ENCODE data around the gene ARHGEF7. TPM values are rescaled to one million over a fixed set of nuclear protein-coding genes. Genes with fewer than 3 reads are reported as not detected.

The ARHGEF7 gene
- total RNA-seq, 2 donors from 2014 or later = 46.7 to 50.7 TPM

DNA sequence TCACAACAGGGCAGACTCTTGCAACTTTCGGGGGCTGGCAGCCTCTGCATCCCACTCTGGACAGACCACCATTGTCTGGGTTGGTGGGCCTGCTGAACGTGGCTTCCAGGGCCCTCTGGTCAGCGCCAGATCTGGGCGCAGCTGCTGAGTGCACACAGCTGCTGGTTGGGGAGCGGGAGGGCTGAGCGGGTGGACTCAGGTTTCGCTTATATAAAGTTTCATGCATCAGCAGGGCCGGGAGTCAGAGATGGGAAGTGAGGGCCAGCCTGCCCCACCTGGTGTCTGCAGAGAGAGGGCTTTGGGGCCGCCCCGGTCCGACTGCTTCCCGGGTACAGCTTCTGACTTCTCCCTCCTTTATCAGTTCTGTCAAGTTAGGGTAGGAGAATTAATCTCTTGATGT, 6.9 kb downstream of the ARHGEF7 start:
- Histone ChIP-seq H3K27ac (no peak overlapping the region), H3K4me3 (no peak overlapping the region), H3K9ac (ENCODE audit: low read depth in 2 of 2, low read length in 2 of 2) (no peak overlapping the region), H3K27me3 (peaks cover 8% of the 10 kb centered on the region), H3K4me1 (no peaks in the 10 kb centered on the region), H3K9me3 (no peaks in the 10 kb centered on the region), H3K36me3 (no peaks in the 10 kb centered on the region)
- TF ChIP-seq CTCF (IDR thresholded peaks at IDR 0.05) = no peak
- intact Hi-C loops (cut with DNase I) = no loop called here
- DNase-seq = no peak

DNA sequence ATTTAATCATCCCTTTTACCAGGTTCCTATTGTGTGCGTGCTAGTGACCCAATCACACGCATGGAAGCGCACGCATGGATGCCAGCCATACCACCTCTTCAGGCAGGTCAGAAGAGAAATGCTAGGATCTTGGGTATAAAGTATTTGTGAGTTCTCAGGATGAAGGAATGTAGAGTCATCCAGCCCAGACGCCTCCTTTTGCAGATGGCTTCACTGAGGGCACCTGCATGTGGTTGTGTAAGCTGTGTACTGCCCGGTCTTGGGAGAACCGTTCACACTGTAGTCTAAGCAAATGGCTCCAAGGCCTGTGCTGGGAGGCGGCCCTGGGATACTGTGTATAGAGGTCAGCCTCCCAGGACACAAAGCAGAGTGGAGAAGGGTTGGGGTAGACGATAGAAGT, 7.5 kb downstream of the ARHGEF7 start:
- no peak overlapping the region for H3K27ac ChIP-seq
- H3K4me1 ChIP-seq = no peaks in the 10 kb centered on the region
- no peak overlapping the region for H3K9ac ChIP-seq (ENCODE audit: low read depth in 2 of 2, low read length in 2 of 2)
- peaks cover 5% of the 10 kb centered on the region for H3K27me3 ChIP-seq
- no peak for TF ChIP-seq CTCF (IDR thresholded peaks at IDR 0.05)
- H3K9me3 ChIP-seq = no peaks in the 10 kb centered on the region
- no peaks in the 10 kb centered on the region for H3K36me3 ChIP-seq
- intact Hi-C loops (cut with DNase I) = no loop called here
- no peak overlapping the region for H3K4me3 ChIP-seq
- DNase-seq = no peak

DNA sequence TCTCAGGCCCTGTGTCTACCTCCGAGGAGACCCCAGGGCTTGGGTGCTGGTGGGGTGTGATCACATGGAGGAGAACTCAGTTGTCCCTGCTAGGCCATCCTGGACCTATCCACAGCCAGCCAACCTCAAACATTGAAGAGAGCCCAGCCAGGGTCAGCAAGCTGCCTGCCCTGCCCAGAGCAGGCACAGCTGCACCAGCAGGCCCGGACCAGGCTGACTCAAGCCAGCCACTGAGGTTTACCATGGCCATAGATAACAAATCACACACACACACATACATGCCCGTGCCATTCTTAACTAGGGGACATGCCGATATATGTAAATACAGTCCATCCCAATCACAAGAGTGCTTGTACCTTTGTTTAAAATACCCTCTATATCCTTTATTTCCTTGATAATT, 8.1 kb downstream of the ARHGEF7 start:
- H3K9me3 ChIP-seq = no peaks in the 10 kb centered on the region
- intact Hi-C loops (cut with DNase I) = no loop called here
- no peaks in the 10 kb centered on the region for H3K4me1 ChIP-seq
- no peaks in the 10 kb centered on the region for H3K27me3 ChIP-seq
- no peak overlapping the region for H3K27ac ChIP-seq
- TF ChIP-seq CTCF (IDR thresholded peaks at IDR 0.05) = no peak
- H3K4me3 ChIP-seq = no peak overlapping the region
- no peak for DNase-seq
- H3K36me3 ChIP-seq = no peaks in the 10 kb centered on the region
- H3K9ac ChIP-seq (ENCODE audit: low read depth in 2 of 2, low read length in 2 of 2) = no peak overlapping the region

GRCh38 chr13:111123649-111124048, 8.5 kb downstream of the ARHGEF7 start:
- Histone ChIP-seq H3K27ac (no peak overlapping the region), H3K4me1 (no peaks in the 10 kb centered on the region), H3K4me3 (no peak overlapping the region), H3K9ac (ENCODE audit: low read depth in 2 of 2, low read length in 2 of 2) (no peak overlapping the region), H3K9me3 (no peaks in the 10 kb centered on the region), H3K27me3 (no peaks in the 10 kb centered on the region), H3K36me3 (no peaks in the 10 kb centered on the region)
- intact Hi-C loops (cut with DNase I) = no loop called here
- no peak for TF ChIP-seq CTCF (IDR thresholded peaks at IDR 0.05)
- DNase-seq = no peak

GRCh38 chr13:111126509-111126908, 11.4 kb downstream of the ARHGEF7 start:
- Histone ChIP-seq H3K9me3 (no peaks in the 10 kb centered on the region), H3K4me1 (no peaks in the 10 kb centered on the region), H3K4me3 (no peak overlapping the region), H3K9ac (ENCODE audit: low read depth in 2 of 2, low read length in 2 of 2) (no peak overlapping the region), H3K27me3 (no peaks in the 10 kb centered on the region), H3K27ac (no peak overlapping the region), H3K36me3 (no peaks in the 10 kb centered on the region)
- intact Hi-C loops (cut with DNase I) = no loop called here
- TF ChIP-seq CTCF (IDR thresholded peaks at IDR 0.05) = no peak
- no peak for DNase-seq
